Keratinocyte (primary cell): ENCODE measurements around the gene SEMA4D.

Experiments used
- CTCF ChIP-seq, 3 experiments: IDR thresholded peaks in 1 of 3; conservative IDR thresholded peaks in 1 of 3; optimal IDR thresholded peaks in 1 of 3; 2 replicates in 2 of 3; 3 replicates in 1 of 3; pipeline versions ENCODE3 to v1.5.1; 2011; ENCODE audit warnings: low read length in 3 of 3, mild to moderate bottlenecking in 3 of 3, moderate library complexity in 2 of 3, control low read depth in 1 of 3, inconsistent platforms in 1 of 3; ENCODE audit not compliant: insufficient read depth in 2 of 3; ENCODE audit errors: extremely low read depth in 1 of 3
- EZH2 ChIP-seq: IDR thresholded peaks from one replicate; pipeline ENCODE4 v1.6.1; 2012; ENCODE audit warnings: inconsistent platforms, mild to moderate bottlenecking, low read length, moderate library complexity

DNA sequence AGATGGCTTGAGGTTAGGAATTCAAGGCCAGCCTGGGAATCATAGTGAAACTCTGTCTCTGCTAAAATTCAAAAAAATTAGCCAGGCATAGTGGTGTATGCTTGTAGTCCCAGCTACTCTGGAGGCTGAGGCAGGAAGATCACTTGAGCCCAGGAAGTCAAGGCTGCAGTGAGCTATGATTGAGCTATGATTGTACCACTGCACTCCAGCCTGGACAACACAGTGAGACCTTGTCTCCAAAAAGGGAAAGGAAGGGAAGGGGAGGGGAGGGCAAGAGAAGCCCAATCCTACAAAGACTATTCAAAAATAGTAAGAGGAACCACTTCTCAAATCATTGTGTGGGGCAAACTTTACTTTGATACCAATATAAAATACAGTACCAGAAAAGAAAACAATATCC is 11.2 kb downstream of the SEMA4D start:
- TF ChIP-seq CTCF (optimal IDR thresholded peaks at IDR 0.05 in 1 of 3, IDR thresholded peaks at IDR 0.05 in 1 of 3, conservative IDR thresholded peaks at IDR 0.05 in 1 of 3; ENCODE audit: extremely low read depth in 1 of 3, insufficient read depth in 2 of 3, low read length in 3 of 3) = no peak
- no peak for TF ChIP-seq EZH2
